Right lobe of liver (tissue), 6 donors: ENCODE data around the gene ABHD16A. TPM values are rescaled to one million over a fixed set of nuclear protein-coding genes. Genes with fewer than 3 reads are reported as not detected.

Experiments used
- ATAC-seq, 4 donors: fragments of 200-7000 bp; cut with Tn5 transposase; one replicate each; pipeline ENCODE4 v1.9.1; 2020; ENCODE audit warnings: mild to moderate bottlenecking in 4 of 4, moderate library complexity in 4 of 4
- DNase-seq, 3 donors: peaks; one replicate each; pipeline ENCODE4 v3.0.0-alpha.2; 2020
- H3K27ac ChIP-seq, 3 donors: fragments of 200-600 bp; one replicate each; pipeline ENCODE4 v1.8.0; 2022
- H3K27me3 ChIP-seq, 2 donors: fragments of 200-600 bp; one replicate each; pipeline ENCODE4 v1.8.0; 2022
- H3K36me3 ChIP-seq, 4 donors: fragments of 200-600 bp; sonication (generic) in 1 of 4; one replicate each; pipeline versions ENCODE4 v1.5.1 to v1.8.0; 2017 to 2022; ENCODE audit warnings: control low read depth in 1 of 4
- H3K4me1 ChIP-seq, 4 donors: fragments of 200-600 bp; sonication (generic) in 1 of 4; one replicate each; pipeline versions ENCODE4 v1.5.1 to v1.8.0; 2017 to 2022; ENCODE audit warnings: control low read depth in 1 of 4
- H3K4me3 ChIP-seq, 3 donors: fragments of 200-600 bp; one replicate each; pipeline ENCODE4 v1.8.0; 2022
- H3K9me3 ChIP-seq, 4 donors: fragments of 200-600 bp; sonication (generic) in 1 of 4; one replicate each; pipeline versions ENCODE4 v1.5.1 to v1.8.0; 2017 to 2022; ENCODE audit warnings: control low read depth in 1 of 4
- CTCF ChIP-seq, 4 donors: fragments of 200-600 bp in 3 of 4; fragments of 450-650 bp in 1 of 4; IDR thresholded peaks; one replicate each; pipeline versions ENCODE4 v1.5.1 to v1.8.0; 2016 to 2022; ENCODE audit warnings: antibody characterized with exemption in 4 of 4, mild to moderate bottlenecking in 2 of 4
- POLR2A ChIP-seq: fragments of 450-650 bp; IDR thresholded peaks from one replicate; pipeline ENCODE4 v1.6.1; 2017; ENCODE audit warnings: antibody characterized with exemption, mild to moderate bottlenecking
- WGBS: methylation state at CpG from one replicate; pipeline ENCODE4 v1.1.6; 2018; ENCODE audit warnings: low coverage, low lambda C conversion rate; ENCODE audit not compliant: insufficient coverage; ENCODE audit errors: missing lambda C conversion rate; 5-methylcytosine and 5-hydroxymethylcytosine counted together
- intact Hi-C, 2 donors: fragments of 100-400 bp; cut with DNase I; formaldehyde crosslinking; loops; one replicate each; pipeline versions ENCODE4 v1.11.2 to v1.14.1; 2022
- total RNA-seq, 6 experiments: library from RNA; depleted of rRNA in 2 of 6; stranded (reverse); fragments of >200 nt in 2 of 6; fragmentation: NEBNext Ultra II Directional in 3 of 6; extraction: Animal tissue kit (Norgen Biotek cat#: 25700) in 3 of 6; gene quantifications; one replicate each; pipeline versions ENCODE4 v1.1.0 to v1.2.4, GENCODE V29; 2016 to 2023
- donor health status: DM: no; HTN: yes; CAD: no.
- donor health status: DM: no; HTN: no; CAD: no.
- donor health status: DM: no; HTN: no; CAD: no.
- donor health status: DM: no; HTN: yes; CAD: no.
- donor health status: DM: no; HTN: yes; CAD: no.

Gene ABHD16A
- total RNA-seq, 6 experiments from 2014 or later = 29.7 to 34.8 (median 31.2) TPM

- Histone ChIP-seq H3K27me3 (no peaks in the 10 kb centered on the region), H3K4me3 (peak overlapping the region in 2 of 3 donors; percentile 70 to 93), H3K27ac (peak overlapping the region in 1 of 3 donors; percentile 90), H3K9me3 (no peaks in the 10 kb centered on the region), H3K36me3 (peaks cover 3 to 15% (median 9%) of the 10 kb centered on the region in 4 donors), H3K4me1 (peaks cover 1 to 29% (median 14%) of the 10 kb centered on the region in 4 donors)
- TF ChIP-seq POLR2A = no peak
- no peak for TF ChIP-seq CTCF (IDR thresholded peaks at IDR 0.05)
- intact Hi-C loops = no loop called here
- DNase-seq = no peak
- 71% methylated on average over 4 of the region's 9 CpGs for WGBS
- ATAC-seq = no peak
Observed at GRCh38 chr6:31663126-31663960, 39.8 kb downstream of the ABHD16A start.

- 81% methylated on average over 10 of the region's 12 CpGs for WGBS
- Histone ChIP-seq H3K27ac (no peak overlapping the region), H3K36me3 (peaks cover 0 to 6% (median 3%) of the 10 kb centered on the region in 4 donors), H3K27me3 (no peaks in the 10 kb centered on the region), H3K9me3 (no peaks in the 10 kb centered on the region), H3K4me3 (no peak overlapping the region), H3K4me1 (peaks cover 1 to 41% (median 14%) of the 10 kb centered on the region in 4 donors)
- intact Hi-C loops = no loop called here
- DNase-seq = no peak
- no peak for ATAC-seq
- TF ChIP-seq CTCF (IDR thresholded peaks at IDR 0.05) (no peak), POLR2A (no peak)
Observed at GRCh38 chr6:31662124-31662723, 40.9 kb downstream of the ABHD16A start.

- H3K27me3 ChIP-seq = no peaks in the 10 kb centered on the region
- 63% methylated on average over 6 of the region's 12 CpGs for WGBS
- H3K4me1 ChIP-seq = peaks cover 1 to 42% (median 14%) of the 10 kb centered on the region in 4 donors
- intact Hi-C loops = no loop called here
- H3K9me3 ChIP-seq = no peaks in the 10 kb centered on the region
- H3K36me3 ChIP-seq = peaks cover 0 to 5% (median 1%) of the 10 kb centered on the region in 4 donors
- H3K4me3 ChIP-seq = peak overlapping the region in 1 of 3 donors; percentile 89
- ATAC-seq (no peak), DNase-seq (no peak)
- no peak for TF ChIP-seq CTCF (IDR thresholded peaks at IDR 0.05)
- TF ChIP-seq POLR2A = no peak
- peak overlapping the region in 2 of 3 donors; percentile 64 to 79 for H3K27ac ChIP-seq
Observed at GRCh38 chr6:31661262-31662123, 41.6 kb downstream of the ABHD16A start.
